GM18526 (cell line): Measurements from ENCODE around the gene COL6A1.

Experiments used
- POLR2A ChIP-seq: IDR thresholded peaks from 3 replicates; pipeline ENCODE4 v1.6.1; 2011; ENCODE audit not compliant: insufficient read length; ENCODE audit errors: extremely low read depth

Gene COL6A1

GRCh38 chr21:45954921-45955320 lies 26.6 kb upstream of the COL6A1 start:
- no peak for TF ChIP-seq POLR2A

- no peak for TF ChIP-seq POLR2A
These were observed 24.0 kb upstream of the COL6A1 start for GRCh38 chr21:45957551-45957950.

GRCh38 chr21:45957981-45958600 lies 23.5 kb upstream of the COL6A1 start:
- TF ChIP-seq POLR2A: no peak

- TF ChIP-seq POLR2A: no peak
These were observed 22.4 kb upstream of the COL6A1 start for GRCh38 chr21:45959182-45959581.

GRCh38 chr21:45959779-45960390 lies 21.7 kb upstream of the COL6A1 start:
- TF ChIP-seq POLR2A: no peak

- TF ChIP-seq POLR2A: no peak
These were observed 18.9 kb upstream of the COL6A1 start for GRCh38 chr21:45962531-45963231.

GRCh38 chr21:45963232-45963570 lies 18.4 kb upstream of the COL6A1 start:
- TF ChIP-seq POLR2A: no peak

- TF ChIP-seq POLR2A: no peak
These were observed 16.9 kb upstream of the COL6A1 start for GRCh38 chr21:45964649-45965048.

- TF ChIP-seq POLR2A: no peak
These were observed 16.3 kb upstream of the COL6A1 start for GRCh38 chr21:45965084-45965809.

- no peak for TF ChIP-seq POLR2A
These were observed 14.7 kb upstream of the COL6A1 start for GRCh38 chr21:45966791-45967394.

- TF ChIP-seq POLR2A: no peak
These were observed 11.5 kb upstream of the COL6A1 start for GRCh38 chr21:45969921-45970673.

GRCh38 chr21:45970674-45971615 lies 10.6 kb upstream of the COL6A1 start:
- no peak for TF ChIP-seq POLR2A

GRCh38 chr21:45971616-45972352 lies 9.8 kb upstream of the COL6A1 start:
- TF ChIP-seq POLR2A: no peak
